HS-5 (cell line): ENCODE measurements around the gene GAB2.
"Not testable (repeated sequence)": the region's sequence is repeated elsewhere in the genome, so short reads cannot be mapped to it uniquely, and the experiment has no call there.

Experiments
- DNase-seq: peaks from one replicate; pipeline ENCODE4 v3.0.0-alpha.2; 2012; ENCODE audit warnings: low read depth

GAB2 gene

GRCh38 chr11:78277314-78277994 is 140.2 kb downstream of the GAB2 start:
- DNase-seq, result no peak

DNA sequence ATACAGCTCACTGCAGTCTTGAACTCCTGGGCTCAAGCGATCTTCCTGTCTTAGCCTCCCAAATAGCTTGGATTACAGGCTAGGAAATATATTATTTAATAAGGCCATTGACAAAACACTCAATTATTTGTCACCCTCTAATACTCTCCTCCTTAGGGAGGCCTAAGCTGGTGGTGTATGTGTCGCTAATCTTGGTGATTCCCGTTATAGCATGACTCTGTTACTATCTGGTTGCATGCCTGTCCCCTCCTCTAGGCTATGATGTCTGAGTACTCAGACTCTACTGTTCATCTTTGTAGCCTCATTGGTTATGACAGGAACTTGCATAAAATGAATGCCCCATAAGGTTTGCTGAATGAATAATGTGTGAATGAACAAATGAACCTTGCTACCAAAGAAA is 141.3 kb downstream of the GAB2 start:
- no peak for DNase-seq

GRCh38 chr11:78274739-78275138 is 142.9 kb downstream of the GAB2 start:
- DNase-seq, result no peak

GRCh38 chr11:78272625-78273269 is 144.9 kb downstream of the GAB2 start:
- DNase-seq, result not testable (repeated sequence)

GRCh38 chr11:78271801-78272200 is 145.8 kb downstream of the GAB2 start:
- DNase-seq, result not testable (repeated sequence)

DNA sequence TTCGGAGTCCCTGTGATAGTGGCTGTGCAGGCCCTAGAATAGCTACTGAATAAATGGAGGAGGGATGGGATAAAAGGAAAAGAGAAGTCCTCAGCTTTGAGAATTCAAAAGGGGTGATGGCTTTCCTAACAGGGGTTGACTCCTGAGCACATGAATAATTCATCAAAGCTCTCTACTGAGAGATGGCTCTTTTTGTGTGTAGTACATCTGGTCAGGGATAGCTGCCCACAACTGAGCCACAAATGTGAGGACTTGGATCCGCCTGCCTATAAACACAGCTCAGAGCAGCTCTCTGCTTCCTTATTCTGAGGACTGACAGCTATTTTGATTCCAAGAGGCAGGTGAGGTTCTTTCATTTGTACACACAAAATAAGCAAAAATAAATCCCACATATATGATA is 146.6 kb downstream of the GAB2 start:
- DNase-seq, result no peak

- no peak for DNase-seq
These were observed 147.8 kb downstream of the GAB2 start for GRCh38 chr11:78269806-78270205.

DNA sequence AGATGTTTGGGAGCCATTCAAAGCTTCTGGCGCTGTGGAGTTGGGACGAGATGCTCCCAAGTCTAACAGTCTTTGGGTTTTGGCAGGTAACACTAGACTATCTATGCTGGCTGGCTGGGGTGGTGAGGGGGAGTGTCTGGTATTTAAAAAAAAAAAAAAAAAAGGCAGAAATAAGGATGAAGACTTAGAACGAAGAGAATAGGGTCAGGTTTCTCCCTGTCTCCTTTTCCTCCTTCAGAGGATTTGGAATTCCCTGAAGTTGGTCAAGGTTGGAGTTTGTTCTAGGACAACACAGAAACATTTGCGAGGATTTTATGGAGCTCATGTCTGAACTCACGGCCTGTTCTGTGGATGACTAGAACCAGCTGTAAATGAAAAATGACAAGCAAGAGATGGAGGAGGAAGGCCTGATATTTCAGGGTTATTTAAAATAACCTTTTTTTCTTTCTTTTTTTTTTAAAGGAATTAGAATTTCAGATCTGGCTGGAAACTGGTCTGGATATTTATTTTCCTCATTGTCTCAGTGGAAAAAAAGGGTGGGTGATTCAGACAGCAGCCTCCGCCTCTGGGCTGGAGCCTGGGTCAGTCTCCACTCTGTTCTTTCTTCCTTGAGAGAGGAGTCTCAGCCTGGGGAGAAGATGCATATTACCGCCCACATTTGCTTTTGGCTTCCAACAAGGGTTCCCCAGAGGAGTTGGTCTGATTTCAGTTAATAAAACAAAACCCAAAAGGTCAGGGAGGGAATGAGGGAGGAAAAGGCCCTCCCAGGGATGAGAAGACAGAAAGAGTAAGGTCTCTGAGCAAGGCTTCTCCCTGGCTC is 148.8 kb downstream of the GAB2 start:
- DNase-seq, result no peak

- no peak for DNase-seq
These were observed 151.2 kb downstream of the GAB2 start for GRCh38 chr11:78266451-78266850.

DNA sequence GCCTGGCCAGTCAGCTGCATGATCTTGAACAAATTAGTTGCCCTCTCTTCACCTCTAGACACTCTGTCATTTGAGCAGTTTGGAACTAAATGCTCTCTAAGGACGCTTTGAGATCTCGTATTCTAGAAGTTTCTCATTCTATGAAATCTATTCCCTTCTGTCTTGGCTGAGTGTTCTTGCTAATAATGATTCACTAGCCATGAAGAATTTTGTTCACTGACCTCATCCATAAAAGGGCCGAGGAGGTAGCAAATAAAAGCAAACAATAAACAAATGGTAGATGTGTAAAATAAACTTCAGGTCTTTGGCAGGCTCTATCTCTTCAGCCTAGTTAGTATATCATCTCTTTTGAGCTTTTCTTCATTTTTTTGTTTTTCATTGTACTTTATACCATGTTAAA is 152.3 kb downstream of the GAB2 start:
- DNase-seq, result no peak

- no peak for DNase-seq
These were observed 154.9 kb downstream of the GAB2 start for GRCh38 chr11:78262691-78263090.

DNA sequence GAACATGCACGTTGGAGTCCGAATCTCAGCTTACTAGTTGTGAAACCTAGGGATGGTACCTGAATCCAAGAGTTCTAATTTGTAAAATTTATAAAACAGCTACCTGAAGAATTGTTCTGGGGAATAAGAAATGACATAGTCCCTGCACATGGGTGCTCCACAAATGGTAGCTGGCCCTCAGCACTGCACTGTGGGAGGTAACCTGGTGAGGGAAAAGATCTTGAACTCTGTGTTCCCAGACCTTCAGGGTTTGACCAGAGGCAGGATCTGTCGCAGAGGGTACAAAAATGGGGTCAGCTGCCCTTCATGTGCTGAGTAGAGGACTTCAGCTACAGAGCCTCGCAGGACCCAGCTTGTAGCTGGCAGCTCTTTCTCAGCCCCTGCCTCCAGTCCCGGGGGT is 155.4 kb downstream of the GAB2 start:
- DNase-seq, result no peak

DNA sequence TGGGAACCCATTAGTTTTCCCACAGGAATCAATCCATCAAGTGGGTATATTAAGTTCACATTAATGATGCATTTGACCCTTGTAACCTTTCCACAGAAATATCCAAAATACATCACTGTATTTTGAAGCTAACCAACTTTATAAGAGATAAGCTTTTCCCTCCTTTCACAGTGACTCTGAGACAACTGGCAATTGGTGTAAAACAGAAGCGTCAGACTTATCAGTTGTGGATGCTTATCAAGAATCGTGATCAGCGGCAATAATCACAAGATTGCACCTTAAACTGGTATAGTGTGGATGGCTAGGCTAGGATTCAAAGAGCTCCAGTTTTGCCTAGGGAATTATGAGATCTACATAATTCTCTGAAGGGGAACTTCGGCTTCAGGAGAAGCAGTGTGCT is 155.8 kb downstream of the GAB2 start:
- no peak for DNase-seq

DNA sequence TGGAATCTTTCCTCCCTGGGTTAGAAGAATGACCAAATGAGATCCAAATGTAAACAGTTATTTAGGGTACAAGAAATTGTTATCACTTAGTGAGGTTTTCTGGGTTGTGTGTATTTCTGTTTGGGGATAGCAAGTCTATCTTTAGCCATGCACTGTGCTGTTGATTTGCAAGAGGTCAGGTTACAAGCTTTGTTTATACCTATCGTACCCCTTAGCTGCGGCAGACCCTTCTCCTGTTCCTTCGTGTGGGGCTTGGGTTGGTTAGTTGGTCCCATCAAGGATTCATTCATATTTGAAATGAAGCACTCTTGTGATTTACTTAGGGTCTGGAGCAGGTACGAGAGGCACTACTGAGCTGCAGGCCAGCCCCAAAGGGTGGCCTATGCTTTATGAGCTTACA is 156.3 kb downstream of the GAB2 start:
- no peak for DNase-seq

DNA sequence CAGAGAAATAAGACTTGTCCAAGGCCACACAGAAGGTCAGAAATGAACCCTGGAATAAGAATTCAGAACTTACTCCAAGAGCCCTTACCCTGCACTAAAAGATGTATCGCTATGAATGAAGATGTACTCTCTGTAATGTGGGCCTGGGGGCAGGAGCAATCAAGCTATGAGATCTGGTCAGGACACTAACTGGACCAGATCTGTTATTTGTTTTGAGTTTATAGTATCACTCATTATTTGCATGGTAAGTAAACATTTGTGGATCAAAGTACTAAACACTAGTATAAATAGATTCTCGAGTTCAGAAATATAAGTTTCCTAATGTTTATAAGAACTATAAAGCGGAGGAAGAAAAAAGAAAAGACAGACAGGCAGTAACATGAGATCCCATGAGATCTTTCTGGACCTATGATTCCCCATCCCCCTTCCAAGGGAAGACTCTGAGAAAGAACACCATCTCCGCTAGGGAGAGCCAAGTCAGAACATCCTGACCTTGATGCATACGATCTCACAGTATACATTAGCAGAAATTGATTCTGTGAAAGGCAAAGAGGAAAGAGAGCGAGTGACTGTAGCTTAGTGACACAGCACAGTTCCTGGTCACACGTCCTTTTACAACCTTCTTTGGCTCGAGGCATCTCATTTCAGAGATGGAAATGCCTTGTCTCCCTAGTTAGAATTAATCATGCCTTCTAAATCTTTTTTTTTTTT is 157.7 kb downstream of the GAB2 start:
- no peak for DNase-seq

- DNase-seq, result no peak
These were observed 160.0 kb downstream of the GAB2 start for GRCh38 chr11:78257654-78258053.

- DNase-seq, result peak; percentile 24
These were observed 160.7 kb downstream of the GAB2 start for GRCh38 chr11:78256962-78257361.

DNA sequence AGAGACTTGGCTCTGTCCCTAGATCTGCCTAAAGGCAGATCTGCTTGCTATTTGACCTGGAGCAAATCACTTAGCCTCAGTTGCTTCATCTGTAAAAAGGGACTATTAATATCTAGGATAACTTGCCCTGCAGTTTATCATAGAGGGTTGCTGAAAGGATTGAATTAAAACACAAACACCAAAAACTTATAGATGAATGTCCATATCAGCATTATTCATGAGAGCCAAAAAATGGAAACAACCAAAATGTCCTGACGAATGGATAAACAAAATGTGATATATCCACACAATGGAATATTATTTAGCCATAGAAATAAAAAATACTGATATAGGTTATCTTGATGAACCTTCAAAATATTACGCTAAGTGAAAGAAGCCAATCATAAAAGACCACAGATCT is 161.7 kb downstream of the GAB2 start:
- DNase-seq, result no peak

DNA sequence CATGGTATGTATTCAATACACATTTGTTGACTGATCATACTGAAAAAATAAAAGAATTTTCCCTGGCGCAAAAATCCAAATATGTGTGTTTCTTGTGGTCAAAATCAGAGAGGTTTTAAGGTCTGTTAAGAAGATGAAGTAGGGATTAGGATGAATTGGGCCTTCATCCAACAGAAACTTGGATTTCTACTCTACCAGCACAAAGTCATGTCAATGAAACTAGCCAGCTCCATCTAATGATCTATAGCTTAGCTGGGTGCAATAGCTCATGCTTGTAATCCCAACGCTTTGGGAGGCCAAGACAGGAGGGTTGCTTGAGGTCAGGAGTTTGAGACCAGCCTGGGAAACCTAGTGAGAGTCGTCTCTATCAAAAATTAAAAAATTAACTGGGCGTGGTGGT is 163.4 kb downstream of the GAB2 start:
- DNase-seq, result no peak

DNA sequence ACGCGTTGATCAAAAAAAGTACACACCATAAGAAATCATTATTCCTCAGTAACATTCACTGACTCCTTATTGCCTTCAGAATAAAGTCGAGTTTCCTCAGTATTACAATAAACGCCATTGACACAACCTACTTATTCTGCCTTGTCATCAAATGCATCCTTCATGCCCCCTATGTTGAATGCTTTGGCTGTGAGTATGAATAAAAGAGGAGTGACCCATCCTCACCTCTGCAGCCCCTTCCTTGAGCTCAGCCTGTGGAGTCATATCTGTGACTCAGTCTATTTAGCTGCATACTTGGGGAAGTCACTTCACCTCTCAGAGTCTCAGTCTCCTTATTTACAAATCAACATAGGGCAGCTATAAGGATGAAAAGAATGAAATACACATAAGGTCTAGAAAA is 163.8 kb downstream of the GAB2 start:
- DNase-seq, result peak; percentile 18

- no peak for DNase-seq
These were observed 166.4 kb downstream of the GAB2 start for GRCh38 chr11:78251083-78251775.

DNA sequence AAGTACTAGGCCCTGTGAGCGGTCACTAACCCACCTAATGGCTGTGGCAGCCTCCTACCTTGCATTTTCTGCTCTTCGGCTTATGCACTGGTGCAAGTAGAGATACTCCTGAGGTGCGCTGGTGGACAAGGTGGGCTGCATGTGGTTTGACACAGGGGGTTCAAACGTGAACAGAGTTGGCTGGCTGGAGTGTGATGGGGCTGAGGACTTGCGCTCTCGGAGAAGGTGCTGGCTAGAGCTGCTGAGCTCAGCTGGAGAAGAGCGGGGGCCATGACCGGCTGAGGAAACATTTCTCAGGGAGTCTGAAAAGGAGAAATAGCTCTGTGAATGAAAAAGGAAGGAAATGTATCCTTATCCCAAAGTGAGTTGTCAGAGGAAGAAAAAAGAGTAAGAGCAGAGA is 167.5 kb downstream of the GAB2 start:
- no peak for DNase-seq
